Peyer's patch (tissue), 4 donors: ENCODE results near the gene PDE11A.

Source experiments
- CTCF ChIP-seq, 6 experiments: fragments of 450-650 bp in 4 of 6; fragments of 200-600 bp in 2 of 6; sonication (generic) in 1 of 6; IDR thresholded peaks; one replicate each; pipeline ENCODE4 v1.5.1; 2017 to 2019; ENCODE audit warnings: antibody characterized with exemption in 6 of 6, mild to moderate bottlenecking in 3 of 6, moderate library complexity in 1 of 6
- POLR2A ChIP-seq, 2 donors: fragments of 450-650 bp; IDR thresholded peaks; one replicate each; pipeline ENCODE4 v1.5.1; 2017; ENCODE audit warnings: antibody characterized with exemption in 2 of 2, mild to moderate bottlenecking in 2 of 2, moderate library complexity in 2 of 2

- TF ChIP-seq CTCF (IDR thresholded peaks at IDR 0.05), result no peak
- TF ChIP-seq POLR2A (IDR thresholded peaks at IDR 0.05), result no peak
Measured at GRCh38 chr2:177660742-177661141, 411.8 kb downstream of the PDE11A start.
